GM21360 (cell line): ENCODE measurements around the gene C15orf62.

Source experiments
- ATAC-seq: cut with Tn5 transposase; IDR thresholded peaks from one replicate; pipeline ENCODE4 v1.9.1; 2021; ENCODE audit warnings: mild to moderate bottlenecking, moderate library complexity; ENCODE audit not compliant: unreplicated experiment

Gene C15orf62, protein sequence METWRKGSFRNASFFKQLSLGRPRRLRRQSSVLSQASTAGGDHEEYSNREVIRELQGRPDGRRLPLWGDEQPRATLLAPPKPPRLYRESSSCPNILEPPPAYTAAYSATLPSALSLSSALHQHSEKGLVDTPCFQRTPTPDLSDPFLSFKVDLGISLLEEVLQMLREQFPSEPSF

DNA sequence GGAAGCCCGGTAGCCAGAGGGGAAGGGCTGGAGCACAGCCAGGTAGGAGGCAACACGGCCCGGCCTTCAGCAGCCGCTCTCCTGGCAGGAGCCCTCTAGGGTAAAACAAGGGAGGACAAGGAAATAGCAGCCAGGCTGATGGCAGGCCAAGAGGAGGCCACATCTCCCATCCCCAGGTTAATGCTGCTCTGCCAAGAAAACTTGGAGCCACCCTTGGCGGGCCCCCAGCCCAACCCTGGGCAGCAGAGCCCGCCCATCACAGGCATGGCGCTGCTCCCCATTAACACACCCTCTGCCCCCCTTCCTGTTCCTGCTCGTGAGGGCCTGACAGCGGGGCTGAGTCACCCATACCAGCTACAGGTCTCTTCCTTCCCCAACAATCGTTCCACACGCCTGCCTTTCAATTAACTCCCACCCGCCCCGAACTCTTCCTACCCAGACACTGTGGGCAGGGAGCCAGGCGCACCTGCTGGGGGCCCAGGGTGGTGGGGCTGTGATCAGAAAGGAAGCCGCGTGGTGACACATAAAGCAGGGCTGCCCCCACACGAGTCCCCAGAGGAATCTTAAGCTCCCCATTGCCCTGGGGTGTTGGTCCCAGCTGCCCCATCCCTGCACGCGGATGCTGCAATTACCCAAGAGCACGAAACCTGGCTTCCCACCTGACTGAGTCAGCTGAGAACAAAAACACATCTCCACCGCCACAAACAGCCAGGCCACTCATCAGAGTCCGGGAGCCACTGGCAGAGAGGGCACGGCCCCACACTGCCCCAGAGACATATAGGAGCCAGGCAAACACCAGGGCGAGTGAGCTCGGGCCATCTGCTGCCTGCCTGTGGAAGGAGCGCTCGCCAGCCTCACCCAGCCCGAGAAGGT lies at the start of gene C15orf62:
Gene C15orf62, plus strand, starts transcription at position 707 of the 873 bp plus-strand sequence. CDS start 516 bp downstream, outside the sequence.
- ATAC-seq = peak; percentile 39

GRCh38 chr15:40721701-40722100 lies 48.1 kb upstream of the C15orf62 start:
- ATAC-seq = no peak

GRCh38 chr15:40722354-40722753 lies 47.4 kb upstream of the C15orf62 start:
- no peak for ATAC-seq

GRCh38 chr15:40722934-40723333 lies 46.8 kb upstream of the C15orf62 start:
- no peak for ATAC-seq

DNA sequence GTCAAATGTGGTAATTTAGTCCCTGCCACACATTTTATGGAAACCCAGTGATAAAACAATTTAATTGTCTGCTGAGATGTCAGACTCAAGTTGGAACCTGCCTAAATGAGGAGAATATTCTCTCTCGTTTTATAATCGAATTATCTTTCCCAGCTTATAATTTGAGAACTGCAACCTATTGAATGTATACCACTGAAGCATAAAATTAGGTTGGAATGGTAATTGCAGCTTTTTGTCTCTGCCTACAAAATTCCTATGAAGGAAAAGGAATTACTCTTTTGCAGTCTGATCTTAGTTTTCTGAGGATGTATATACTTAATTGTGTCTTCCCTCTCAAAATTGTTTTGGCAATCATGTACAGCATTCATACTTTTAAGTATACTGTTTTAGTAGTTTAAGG lies 45.9 kb upstream of the C15orf62 start:
- no peak for ATAC-seq

DNA sequence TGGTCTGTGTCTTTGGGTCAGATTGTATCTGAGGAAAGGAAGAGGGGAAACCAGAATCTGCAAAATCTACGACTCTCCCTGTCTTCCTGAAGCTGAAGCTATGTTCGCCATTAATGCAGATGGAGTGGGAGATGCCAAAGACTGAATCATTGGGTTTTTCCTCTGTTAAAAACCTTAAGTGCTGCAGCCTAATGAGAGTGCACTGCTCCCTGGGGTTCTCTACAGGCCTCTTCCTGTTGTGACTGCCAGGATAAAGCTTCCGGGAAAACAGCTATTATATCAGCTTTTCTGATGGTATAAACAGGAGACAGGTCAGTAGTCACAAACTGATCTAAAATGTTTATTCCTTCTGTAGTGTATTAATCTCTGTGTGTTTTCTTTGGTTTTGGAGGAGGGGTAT lies 38.7 kb upstream of the C15orf62 start:
- no peak for ATAC-seq

DNA sequence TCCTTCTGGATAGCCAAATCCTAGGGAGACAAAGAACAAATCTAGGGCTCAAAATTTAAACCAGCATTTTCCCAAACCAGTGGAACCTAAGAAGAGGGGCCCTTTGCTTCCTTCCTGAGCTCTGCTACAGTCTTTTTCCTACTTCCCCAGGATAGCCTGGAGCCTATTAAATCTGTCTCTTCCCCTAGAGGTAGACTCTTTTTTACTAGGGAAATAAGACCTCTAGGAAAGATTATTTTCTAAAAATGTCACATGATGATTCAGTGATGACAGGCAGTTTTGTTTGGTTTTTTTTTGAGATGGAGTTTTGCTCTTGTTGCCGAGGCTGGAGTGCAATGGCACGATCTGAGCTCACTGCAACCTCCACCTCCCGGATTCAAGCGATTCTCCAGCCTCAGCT lies 33.2 kb upstream of the C15orf62 start:
- no peak for ATAC-seq

- ATAC-seq = no peak
These were observed 32.7 kb upstream of the C15orf62 start for GRCh38 chr15:40737048-40737447.

DNA sequence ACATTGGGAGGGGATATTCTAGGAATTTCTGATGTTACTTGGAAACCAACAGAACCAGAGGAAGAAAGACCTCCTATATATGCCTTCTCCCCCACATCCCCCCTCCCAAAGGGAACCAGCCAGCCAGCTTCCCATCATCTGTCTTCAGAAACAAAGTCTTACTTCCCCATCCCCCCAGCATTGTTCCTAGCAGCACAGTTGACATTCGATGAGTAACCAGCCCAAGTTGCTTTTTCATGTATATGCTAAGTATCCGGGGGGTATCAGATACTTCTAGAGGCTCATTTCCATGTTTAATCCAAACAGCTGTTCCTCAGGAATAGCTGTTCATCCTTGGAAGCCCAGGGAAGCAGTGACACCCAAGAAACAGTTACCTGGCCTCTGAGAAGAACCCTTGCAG lies 30.7 kb upstream of the C15orf62 start:
- ATAC-seq = no peak

DNA sequence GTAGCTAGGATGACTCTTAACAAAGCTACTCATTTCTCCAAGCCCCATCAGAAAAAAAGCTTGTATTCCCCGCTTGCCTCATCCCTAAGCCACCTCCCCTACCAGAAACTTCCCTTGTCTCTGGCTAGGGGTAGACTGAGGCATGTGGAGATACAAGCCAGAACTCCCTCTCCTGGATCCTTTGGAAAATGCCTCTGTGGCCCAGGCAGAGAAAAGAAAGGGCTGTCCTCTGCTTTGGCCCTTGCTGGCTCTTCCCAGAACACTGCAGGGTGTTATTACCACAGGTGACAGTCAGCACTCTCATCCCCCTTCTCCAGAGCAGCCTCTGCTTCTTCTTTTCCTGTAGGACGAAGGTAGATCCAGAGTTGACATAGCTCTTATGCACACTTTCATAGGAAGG lies 29.9 kb upstream of the C15orf62 start:
- no peak for ATAC-seq

DNA sequence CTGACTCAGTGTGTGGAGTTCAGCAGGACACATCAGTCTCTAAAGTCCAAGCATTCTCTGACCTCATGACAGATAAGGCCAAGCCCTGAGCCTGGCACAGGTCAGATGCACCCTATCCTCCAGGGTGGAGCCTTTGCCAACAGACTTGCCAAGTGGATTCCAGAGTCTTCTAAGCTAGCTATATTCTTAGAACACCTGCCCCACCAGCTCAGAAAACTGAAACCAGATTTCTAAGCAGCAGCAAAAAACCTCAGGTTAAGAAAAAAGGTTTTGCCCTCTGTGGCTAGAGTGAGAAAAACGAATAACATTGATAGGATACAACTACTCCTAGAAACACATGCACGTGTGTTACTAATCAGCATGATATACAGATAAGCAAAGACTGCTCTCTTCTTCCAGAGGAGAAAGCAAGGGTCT lies 26.3 kb upstream of the C15orf62 start:
- ATAC-seq = no peak

GRCh38 chr15:40743921-40744814 lies 25.6 kb upstream of the C15orf62 start:
- no peak for ATAC-seq

DNA sequence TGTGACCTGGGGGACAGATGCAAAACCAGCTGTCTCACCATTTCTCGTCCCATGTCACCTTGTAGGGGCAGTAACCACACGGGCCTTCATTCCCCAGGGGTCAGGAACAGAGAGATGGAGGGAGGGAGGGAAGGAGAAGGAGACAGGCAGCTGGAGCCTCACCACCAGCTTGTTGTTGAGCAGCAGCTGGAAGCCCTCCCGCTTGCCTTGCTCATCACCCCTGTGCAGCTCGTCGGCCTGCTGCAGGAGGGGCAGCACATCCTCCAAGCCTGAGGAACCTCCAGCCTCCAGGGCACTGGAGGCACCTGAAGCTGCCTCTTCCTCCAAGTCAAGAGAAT lies 25.0 kb upstream of the C15orf62 start:
- no peak for ATAC-seq

GRCh38 chr15:40746916-40747418 lies 22.8 kb upstream of the C15orf62 start:
- no peak for ATAC-seq

GRCh38 chr15:40747685-40748631 lies 21.8 kb upstream of the C15orf62 start:
- no peak for ATAC-seq

- no peak for ATAC-seq
These were observed 20.6 kb upstream of the C15orf62 start for GRCh38 chr15:40749151-40749630.

DNA sequence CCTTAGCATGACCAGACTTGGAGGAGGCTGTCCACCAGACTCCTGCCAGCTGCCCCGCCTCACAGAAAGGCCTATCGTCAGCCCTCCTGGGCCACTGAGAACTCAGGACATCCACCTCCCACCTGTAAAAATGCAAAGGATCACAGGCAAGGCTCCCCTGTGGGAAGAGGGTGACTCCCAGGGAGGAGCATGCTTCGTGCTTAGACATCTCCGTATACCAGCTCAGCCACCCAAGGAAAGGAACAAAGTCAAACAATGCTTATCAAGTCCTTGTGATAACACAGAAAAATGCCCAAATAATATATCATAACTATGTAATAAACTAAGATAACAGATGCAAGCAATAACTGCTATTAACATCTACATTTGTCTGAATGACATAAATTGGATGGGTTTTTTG lies 18.9 kb upstream of the C15orf62 start:
- ATAC-seq = no peak

DNA sequence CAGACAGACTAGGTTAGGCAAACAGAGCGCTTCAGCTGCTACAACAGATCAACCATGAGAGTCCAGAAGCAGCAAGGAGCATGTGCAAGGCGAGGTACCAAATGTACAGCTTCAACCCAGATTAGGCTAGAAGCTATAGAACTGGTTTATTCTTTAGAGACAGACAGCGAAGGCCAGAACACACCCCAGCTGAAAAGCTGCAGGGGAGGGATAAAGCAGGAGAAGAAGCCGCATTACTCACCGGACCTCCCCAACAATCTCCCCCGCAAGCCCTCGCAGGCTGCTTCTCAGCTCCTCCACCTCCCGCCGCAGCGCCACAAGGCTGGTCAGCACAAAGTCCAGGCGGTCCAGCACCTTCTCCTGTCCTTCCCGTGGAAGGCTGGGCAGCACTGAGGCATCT lies 18.0 kb upstream of the C15orf62 start:
- ATAC-seq = no peak

GRCh38 chr15:40754574-40754882 lies 15.3 kb upstream of the C15orf62 start:
- ATAC-seq = no peak
